Posterior vena cava (tissue), 2 donors: ENCODE data around the gene TTYH3. TPM values are rescaled to one million over a fixed set of nuclear protein-coding genes. Genes with fewer than 3 reads are reported as not detected.
"Not testable (repeated sequence)": the region's sequence is repeated elsewhere in the genome, so short reads cannot be mapped to it uniquely, and the experiment has no call there.

ENCODE experiments used
- DNase-seq: peaks from one replicate; pipeline ENCODE4 v3.0.0-alpha.2; 2020; ENCODE audit warnings: low spot score
- intact Hi-C, 2 donors: fragments of 100-400 bp; cut with DNase I; formaldehyde crosslinking; loops; one replicate each; pipeline versions ENCODE4 v1.14.1 to v1.14.2; 2022 to 2023
- total RNA-seq, 2 donors: library from RNA; stranded (reverse); fragmentation: NEBNext Ultra II Directional; extraction: Animal tissue kit (Norgen Biotek cat#: 25700); gene quantifications; one replicate each; pipeline ENCODE4 v1.2.1, GENCODE V29; 2021
- donor health status: DM: yes; HTN: yes; CAD: no.
- donor health status: DM: yes; HTN: yes; CAD: no.

The TTYH3 gene
- total RNA-seq, 2 donors from 2014 or later = 50.1 to 51.6 TPM

DNA sequence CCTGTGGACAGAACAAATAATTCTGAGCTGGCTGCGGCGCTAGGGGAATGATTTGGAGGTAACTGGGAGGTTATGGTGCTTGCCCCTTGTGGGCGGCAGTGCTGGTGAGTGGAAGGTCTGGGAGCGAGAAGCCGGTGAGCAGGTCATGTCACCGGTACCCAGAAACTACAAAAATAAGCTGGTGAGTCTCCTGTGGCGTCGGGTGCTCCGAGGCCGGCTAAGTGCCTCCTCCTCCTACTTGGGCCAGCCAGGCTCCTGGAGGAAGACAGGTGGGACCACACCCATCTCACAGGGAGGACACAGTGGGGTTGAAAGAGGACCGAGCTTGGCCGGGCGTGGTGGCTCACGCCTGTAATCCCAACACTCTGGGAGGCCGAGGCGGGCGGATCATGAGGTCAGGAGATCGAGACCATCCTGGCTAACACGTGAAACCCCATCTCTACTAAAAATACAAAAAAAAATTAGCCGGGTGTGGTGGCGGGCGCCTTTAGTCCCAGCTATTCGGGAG, 60.2 kb downstream of the TTYH3 start:
- DNase-seq, intact Hi-C loops: not testable (repeated sequence)

DNA sequence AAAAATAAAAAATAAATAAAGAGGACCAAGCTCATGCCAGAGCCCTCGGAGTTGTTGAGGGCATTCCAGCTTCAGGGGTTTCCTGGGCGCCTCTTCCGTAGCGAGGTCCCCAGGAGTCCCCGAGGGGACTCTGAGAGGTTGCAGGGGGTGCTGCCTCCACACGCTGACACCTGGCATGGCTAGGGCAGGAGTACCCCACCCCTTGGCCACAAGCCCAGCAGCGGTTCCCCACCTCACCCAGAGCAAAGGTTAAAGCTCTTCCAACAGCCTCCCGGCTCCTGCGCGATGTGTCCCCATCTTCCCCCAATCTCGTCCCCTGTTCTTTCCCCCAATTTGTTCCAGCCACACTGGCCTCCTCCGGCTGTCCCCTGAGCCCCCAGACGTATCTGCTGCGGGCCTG, 60.8 kb downstream of the TTYH3 start:
- intact Hi-C loops = no loop called here
- DNase-seq = no peak

DNA sequence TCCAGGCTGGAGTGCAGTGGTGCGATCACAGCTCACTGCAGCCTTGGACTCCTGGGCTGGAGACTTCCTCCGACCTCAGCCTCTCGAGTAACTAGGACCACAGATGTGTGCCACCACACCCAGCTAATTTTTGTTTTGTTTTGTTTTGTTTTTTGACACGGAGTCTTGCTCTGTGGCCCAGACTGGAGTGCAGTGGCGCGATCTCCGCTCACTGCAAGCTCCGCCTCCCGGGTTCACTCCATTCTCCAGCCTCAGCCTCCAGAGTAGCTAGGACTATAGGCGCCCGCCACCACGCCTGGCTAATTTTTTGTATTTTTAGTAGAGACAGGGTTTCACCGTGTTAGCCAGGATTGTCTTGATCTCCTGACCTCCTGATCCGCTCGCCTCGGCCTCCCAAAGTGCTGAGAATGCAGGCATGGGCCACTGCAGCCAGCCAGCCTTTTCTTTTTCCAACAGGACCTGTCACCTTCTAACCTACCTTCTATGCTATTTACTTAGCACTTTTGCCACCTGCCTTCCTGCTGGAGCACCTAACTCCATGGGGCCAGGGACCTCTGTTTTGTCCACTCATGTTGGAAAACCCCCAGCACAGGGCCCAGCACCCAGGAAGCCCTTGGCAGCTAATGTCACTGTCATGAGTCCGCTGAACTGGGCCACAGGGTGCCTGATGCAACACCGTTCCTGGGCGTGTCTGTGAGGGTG, 61.8 kb downstream of the TTYH3 start:
- intact Hi-C loops, DNase-seq: not testable (repeated sequence)

DNA sequence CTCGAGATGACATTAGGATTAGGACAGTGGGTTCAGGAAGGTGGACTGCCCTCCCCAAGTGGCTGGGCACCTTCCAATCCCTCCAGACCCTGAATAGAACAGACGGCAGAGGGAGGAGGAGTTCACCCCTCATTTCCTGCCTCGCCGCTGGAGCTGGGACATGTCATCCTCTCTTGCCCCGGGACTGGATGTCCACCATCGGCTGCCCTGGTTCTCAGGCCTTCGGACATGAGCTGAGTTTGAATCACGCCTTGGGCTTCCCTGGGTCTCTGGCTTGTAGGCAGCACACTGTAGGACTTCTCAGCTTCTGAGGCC, 62.3 kb downstream of the TTYH3 start:
- intact Hi-C loops, DNase-seq: not testable (repeated sequence)

DNA sequence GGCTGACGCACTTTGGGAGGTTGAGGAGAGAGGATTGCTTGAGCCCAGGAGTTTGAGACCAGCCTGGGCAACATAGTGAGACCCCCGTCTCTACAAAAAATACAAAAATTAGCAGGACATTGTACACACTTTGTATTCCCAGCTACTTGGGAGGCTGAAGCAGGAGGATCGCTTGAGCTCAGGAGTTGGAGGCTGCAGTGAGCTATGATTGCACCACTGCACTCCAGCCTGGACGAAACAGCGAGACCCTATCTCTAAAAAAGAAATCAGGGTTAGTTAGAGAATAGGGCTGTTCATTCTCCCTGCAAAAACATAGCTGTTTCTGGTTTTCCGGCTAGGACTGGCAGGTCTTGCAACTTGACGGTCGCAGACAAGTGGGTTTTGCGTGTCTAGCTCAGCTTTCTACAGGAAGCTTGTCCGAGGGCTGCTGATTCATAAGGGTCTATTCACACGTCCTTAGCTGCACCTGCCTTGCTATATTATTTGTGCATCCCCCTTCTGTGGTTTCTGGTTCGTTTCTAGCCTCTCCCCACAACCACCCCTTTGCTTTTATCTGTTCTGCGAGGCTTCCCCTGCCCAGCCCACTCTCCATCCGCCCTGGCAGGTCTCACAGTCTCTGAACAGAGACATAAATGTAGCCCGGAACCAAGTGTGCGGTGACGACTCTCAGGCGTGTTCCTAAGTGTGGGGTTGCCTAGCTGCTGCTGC, 66.9 kb downstream of the TTYH3 start:
- intact Hi-C loops = no loop called here
- no peak for DNase-seq

DNA sequence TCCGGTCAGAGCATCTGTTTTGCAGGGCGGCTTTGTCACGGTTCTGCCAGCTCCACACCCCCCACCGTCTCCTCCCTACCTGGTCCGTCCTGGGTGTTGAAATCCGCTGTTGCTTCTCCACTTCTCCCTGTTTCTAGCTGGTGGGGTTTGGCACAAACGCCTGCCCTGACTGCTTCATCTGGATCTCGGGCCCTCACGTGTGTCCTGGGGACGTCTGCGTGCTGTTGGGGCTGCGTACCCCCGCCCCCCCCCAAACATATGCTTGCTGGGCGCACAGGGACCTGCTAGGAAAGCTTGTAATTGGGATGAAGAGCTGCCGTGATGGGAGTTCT, 67.5 kb downstream of the TTYH3 start:
- intact Hi-C loops = no loop called here
- DNase-seq = no peak

DNA sequence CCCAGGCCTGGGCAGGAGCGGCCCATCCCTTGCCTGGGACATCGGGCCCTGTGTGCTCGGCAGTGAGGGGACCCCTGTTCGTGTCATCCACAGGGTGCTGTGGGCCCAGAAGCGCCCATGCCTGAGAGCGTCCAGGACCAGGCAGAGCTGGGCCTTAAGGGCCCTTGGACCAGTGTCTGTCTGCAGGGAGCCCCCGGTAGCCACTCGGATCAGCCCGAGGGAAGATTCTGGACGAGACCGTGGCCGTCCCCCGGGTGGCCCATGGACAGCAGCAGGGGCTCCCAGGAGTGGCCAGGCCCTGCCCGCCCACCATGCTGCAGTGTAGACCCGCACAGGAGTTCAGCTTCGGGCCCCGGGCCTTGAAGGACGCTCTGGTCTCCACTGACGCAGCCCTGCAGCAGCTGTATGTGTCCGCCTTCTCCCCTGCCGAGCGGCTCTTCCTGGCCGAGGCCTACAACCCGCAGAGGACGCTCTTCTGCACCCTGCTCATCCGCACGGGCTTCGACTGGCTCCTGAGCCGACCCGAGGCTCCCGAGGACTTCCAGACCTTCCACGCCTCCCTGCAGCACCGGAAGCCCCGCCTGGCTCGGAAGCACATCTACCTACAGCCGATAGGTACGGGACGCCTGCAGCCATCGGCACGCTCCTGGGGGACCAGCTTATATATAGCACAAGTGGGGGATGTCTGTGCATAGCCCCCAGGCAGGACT, 68.5 kb downstream of the TTYH3 start:
- intact Hi-C loops = loop anchor here in 1 of 2 donors (10.0 kb wide), 1 partner anchor 125 kb away; no protein-coding TSS in a partner anchor
- DNase-seq = no peak

DNA sequence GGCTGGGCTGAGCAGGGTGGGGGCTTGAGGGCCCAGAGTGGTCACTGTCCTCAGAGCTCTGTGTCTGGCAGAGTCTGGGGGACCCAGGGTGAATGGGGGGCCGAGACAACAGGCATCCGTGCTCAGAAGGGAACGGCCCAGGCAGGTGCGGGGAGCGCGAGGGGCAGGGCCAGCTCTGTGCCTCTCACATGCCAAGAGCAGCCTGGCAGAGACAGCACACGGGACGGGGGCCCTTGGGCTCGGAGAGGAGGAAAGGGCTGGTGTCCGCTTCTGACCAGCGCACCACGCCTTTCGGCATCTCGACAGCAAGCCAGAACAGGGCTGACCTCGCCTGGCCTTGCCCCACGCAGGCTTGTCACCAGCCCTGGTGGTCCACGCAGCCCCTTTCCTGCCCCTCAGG, 69.6 kb downstream of the TTYH3 start:
- no peak for DNase-seq
- intact Hi-C loops = loop anchor here in 1 of 2 donors (10.0 kb wide), 1 partner anchor 127 kb away; no protein-coding TSS in a partner anchor

DNA sequence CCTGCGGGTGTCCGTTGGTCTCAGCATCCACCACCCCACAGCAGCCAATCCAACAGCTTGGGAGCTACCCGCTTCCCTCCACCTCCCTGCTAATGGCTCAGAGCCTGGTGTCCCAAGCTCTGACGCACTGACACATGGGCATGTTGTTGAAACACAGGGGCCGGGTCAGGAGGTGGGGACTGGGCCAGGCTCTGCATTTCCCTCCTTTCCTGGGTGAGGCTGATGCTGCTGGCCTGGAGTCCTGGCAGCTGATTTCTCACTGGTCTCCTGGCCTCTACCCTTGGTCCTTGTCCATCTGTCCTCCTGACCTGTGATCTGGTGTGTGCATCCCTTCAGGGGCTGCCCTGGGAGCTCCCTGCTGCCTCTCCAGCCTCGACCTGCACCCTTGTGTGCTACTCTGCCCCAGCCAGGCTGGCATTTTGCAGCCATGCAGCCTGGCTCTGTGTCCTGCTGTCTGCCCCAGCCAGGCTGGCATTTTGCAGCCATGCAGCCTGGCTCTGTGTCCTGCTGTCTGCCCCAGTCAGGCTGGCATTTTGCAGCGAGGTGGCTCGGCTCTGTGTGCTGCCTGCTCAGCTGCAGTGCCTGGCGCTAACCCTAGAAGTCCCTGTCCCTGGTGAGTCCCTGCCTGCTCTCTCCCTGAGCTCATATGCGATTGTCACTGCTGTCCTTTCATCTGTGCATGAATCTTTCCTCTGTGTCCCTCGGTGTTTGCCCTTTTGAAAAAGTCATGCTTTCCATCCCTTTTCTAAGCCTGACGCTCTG, 70.2 kb downstream of the TTYH3 start:
- DNase-seq = peak; percentile 93
- intact Hi-C loops = loop anchor here in 1 of 2 donors (10.0 kb wide), 1 partner anchor 127 kb away; no protein-coding TSS in a partner anchor

DNA sequence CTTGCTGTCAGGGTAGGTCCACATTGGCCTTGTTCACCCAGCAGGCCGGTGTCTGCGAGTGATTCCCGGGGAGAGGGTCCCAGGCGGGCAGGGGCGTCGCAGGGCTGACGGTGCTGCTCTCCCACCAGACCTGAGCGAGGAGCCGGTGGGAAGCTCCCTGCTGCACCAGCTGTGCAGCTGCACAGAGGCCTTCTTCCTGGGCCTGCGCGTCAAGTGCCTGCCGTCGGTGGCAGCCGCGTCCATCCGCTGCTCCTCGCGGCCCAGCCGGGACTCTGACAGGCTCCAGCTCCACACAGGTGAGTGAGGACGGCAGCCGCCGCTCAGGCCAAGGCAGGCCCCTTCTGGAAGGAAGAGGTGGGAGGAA, 70.8 kb downstream of the TTYH3 start:
- DNase-seq = no peak
- intact Hi-C loops = loop anchor here in 1 of 2 donors (10.0 kb wide), 1 partner anchor 128 kb away; no protein-coding TSS in a partner anchor

DNA sequence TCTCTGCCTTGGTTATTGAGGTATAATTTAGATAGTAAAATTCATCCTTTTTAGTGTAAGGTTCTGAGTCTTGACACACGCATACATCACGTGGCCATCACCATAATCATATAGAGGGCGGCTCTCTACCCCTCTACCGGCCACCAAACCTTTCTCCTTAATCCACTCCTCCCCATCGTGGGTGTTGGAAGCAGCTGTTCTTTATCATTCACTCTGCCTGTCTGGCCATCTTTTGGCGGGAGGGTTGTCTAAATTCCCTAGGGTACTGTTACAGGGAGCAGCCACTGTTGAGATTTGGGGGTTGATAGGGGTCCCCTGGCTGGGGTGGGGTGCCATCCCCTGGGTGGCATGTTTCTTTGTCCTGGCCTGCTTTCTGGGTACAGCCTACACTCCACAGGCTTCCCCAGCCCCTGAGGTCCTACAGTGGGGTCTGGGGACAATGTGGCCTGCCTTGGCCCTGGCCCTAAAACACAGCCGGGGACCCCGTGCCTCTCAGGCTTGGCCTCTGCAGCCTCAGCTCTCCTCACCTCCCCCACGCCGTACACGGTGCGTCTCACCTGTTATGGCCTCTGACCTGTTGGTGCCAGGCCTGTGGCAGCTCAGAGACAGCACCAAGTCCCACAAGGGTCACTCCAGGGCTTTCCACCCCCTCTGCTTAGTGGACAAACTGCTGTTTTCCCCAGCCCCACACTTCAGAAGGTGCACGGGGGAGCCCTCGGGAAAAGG, 73.7 kb downstream of the TTYH3 start:
- intact Hi-C loops = loop anchor here in 1 of 2 donors (10.0 kb wide), 1 partner anchor 131 kb away; no protein-coding TSS in a partner anchor
- DNase-seq = no peak

DNA sequence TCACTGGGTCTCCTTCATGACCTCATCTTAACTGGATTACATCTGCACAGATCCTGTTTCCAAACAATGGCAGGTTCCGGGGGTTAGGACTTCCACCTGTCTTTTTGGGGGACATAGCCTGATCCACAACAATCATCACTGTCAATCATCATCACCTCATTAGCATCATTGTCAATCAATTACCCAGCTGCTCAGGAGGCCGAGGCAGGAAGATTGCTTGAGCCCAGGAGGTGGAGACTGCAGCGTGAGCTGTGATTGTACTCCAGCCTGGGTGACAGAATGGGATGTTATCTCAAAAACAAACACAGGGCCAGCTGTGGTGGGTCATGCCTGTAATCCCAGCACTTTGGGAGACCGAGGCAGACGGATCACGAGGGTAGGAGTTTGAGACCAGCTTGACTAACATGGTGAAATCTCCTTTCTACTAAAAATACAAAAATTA, 74.9 kb downstream of the TTYH3 start:
- no peak for DNase-seq
- intact Hi-C loops = loop anchor here in 1 of 2 donors (10.0 kb wide), 1 partner anchor 132 kb away; no protein-coding TSS in a partner anchor

DNA sequence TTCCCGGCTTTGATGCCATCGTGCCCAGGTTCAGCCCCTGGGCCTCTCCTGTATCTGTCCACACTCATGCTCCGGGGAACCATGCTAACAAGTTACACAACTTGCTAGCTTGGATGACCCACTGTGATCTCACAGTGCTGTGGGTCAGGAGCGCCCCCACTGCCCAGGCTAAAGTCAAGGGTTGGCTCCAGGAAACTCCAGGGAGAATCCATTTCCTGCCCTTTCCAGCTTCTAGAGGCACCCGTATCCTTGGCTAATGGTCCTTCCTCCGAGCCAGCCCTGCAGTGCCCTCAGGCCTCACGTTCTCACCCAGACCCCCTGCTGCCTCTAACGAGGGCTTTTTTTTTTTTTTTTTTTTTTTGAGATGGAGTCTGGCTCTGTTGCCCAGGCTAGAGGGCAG, 75.7 kb downstream of the TTYH3 start:
- no peak for DNase-seq
- intact Hi-C loops = loop anchor here in 1 of 2 donors (10.0 kb wide), 1 partner anchor 133 kb away; no protein-coding TSS in a partner anchor

DNA sequence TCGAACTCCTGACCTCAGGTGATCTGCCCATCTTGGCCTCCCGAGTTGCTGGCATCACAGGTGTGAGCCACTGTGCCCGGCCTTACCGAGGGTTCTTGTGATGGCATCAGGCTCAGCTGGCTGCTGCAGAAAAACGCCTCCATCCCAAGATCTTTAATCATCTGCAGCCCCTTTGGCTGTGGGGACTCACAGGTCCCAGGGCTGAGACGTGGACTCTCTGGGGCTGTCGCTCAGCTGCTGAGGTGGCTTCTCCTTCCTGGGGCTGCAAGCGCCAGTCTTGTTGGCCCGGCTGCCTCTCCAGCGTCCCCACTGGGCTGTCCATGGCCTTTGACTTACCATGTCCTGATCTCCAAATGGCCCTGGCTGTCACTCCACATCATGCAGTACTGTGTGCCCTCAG, 76.3 kb downstream of the TTYH3 start:
- intact Hi-C loops = loop anchor here in 1 of 2 donors (10.0 kb wide), 1 partner anchor 133 kb away; no protein-coding TSS in a partner anchor
- DNase-seq = no peak

DNA sequence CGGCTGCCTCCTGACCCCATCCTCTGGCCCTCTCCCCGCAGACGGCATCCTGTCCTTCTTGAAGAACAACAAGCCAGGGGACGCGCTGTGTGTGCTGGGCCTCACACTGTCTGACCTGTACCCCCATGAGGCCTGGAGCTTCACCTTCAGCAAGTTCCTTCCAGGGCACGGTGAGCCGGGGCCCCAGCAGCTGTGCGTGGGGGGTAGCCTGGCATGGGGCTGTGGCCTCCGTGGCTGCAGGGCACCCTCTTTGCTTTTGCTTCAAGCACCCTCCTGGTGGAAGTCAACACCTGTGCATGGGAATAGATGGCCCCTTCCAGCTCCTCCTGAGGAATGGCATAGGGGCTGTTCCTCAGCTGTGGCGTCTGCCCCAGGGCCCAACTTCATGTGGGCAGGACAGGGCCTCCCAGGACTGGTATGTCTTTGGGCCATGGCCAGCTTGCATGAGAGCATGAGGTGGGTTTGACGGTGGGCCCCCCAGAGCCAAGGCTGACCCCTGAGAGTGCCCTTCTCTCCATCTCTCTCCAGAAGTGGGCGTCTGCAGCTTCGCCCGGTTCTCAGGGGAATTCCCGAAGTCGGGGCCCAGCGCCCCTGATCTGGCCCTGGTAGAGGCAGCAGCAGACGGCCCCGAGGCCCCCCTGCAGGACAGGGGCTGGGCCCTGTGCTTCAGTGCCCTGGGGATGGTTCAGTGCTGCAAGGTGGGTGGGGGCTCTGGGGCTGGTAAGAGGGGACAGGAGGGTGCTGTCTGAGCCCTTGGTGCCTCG, 76.9 kb downstream of the TTYH3 start:
- DNase-seq = no peak
- intact Hi-C loops = loop anchor here in 1 of 2 donors (10.0 kb wide), 1 partner anchor 134 kb away; no protein-coding TSS in a partner anchor

DNA sequence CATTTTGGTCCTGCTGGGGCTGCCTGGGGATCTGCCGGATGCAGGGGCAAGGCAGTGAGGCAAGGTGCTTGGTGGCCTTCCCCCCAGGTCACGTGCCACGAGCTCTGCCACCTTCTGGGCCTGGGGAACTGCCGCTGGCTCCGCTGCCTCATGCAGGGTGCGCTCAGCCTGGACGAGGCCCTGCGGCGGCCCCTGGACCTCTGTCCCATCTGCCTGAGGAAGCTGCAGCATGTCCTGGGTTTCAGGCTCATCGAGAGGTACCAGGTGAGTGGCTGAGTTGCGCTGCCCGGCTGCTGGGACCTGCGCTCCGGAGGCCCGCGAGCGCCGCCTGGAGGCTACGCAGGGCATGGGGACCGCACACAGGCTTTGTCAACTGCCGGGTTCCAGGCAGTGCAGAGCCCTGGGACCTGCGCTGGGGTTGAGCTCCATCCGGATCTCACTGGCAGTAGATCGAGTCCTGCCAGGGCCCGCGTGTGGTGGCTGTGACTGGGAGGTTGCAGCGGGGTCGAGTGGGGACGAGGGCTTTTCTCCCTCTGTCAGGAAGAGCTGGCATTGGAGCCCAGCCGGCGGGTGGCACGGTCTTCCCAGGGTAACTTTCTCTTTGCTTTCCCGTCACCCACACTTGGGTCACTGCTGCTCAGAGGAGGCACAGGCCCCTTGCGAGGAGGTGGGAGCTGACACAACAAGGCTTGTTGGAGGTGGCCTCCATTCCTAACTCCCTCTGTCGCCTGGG, 77.9 kb downstream of the TTYH3 start:
- intact Hi-C loops = loop anchor here in 1 of 2 donors (10.0 kb wide), 1 partner anchor 135 kb away; no protein-coding TSS in a partner anchor
- peak; percentile 89 for DNase-seq

DNA sequence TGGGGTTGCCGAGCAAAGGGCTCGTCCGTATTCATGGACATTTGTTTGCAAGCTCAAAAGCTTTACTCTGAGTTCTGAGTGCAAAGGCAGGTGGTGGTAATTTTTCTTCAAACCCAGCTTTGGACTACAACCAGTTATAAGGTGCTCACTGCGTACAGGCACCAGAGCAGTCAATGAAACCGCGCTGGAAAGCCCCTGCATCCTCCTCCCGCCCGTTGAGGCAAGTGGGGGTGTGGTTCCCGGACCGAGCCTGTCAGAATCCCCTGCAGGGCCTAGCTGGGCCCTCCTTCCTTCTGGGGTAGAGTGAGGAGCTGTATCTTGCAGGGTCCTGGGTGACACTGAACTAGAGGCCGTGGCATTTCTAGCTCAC, 78.5 kb downstream of the TTYH3 start:
- intact Hi-C loops = no loop called here

More for the DNA sequence above, 78.5 kb downstream of the TTYH3 start:
- DNase-seq = no peak
